ENCODE measurements around the gene HOXD10. TPM values are rescaled to one million over a fixed set of nuclear protein-coding genes. Genes with fewer than 3 reads are reported as not detected.
A peak's percentile ranks its signal among the peaks of the same experiment; 100 is the strongest.

HOXD10 gene
- total RNA-seq, 2 donors from 2014 or later = not detected

DNA sequence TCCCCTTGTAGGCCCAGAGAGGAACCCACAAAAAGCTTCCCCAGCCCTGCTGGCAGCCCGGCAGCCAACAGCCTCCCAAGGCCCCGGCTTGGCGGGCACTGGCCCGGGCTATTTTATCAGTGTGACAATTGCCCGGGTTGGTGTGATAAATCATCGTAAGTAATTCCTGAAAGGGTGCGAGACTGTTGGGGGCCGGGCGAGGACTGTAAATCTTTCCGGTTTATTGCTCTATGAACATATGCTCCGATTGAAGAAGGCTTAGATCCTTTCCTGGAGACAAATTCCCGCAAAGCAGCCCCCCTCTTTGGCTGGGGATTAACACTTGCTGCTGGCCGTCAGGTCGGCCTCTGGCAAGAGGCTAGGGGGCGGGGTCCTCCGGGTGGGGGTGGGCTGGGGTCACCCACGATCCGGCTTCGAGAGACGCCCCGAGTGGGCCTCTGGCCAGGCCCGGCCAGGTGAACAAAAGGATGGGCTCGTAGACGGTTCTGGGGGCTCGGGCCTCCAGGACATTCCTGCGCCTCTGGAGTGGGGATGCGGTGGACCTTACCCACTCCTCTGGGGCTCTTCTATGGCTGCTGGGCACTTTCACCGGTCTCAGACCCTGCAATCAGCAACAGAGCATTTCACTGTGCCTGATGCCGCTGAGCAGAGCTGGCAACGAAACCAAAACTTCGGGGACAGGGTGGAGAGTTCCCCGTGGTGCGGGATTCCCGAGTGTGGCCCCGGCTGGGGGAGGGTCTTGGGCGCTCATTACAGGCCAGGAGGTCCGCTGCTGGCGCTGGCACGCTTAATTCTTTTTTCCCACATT, 42.5 kb downstream of the HOXD10 start:
- H3K4me1 Mint-ChIP-seq = peaks cover 7% of the 10 kb centered on the region
- peak overlapping the region; percentile 63 for H3K4me3 Mint-ChIP-seq
- no peak for DNase-seq
- no peak for ATAC-seq
- peak overlapping the region; percentile 6 for H3K27ac Mint-ChIP-seq
- H3K36me3 Mint-ChIP-seq (ENCODE audit: low read depth) = peaks cover 5% of the 10 kb centered on the region
- H3K9me3 ChIP-seq (ENCODE audit: control insufficient read depth, low read length, poor library complexity, severe bottlenecking) = peaks cover 4% of the 10 kb centered on the region
- peaks cover 89% of the 10 kb centered on the region for H3K27me3 Mint-ChIP-seq

- peaks cover 4% of the 10 kb centered on the region for H3K9me3 ChIP-seq (ENCODE audit: control insufficient read depth, low read length, poor library complexity, severe bottlenecking)
- H3K36me3 Mint-ChIP-seq (ENCODE audit: low read depth) = peaks cover 5% of the 10 kb centered on the region
- peak overlapping the region; percentile 6 for H3K27ac Mint-ChIP-seq
- peaks cover 7% of the 10 kb centered on the region for H3K4me1 Mint-ChIP-seq
- no peak overlapping the region for H3K4me3 Mint-ChIP-seq
- ATAC-seq (no peak), DNase-seq (no peak)
- H3K27me3 Mint-ChIP-seq = peaks cover 89% of the 10 kb centered on the region
Measured at GRCh38 chr2:176159663-176160250, 43.2 kb downstream of the HOXD10 start.

DNA sequence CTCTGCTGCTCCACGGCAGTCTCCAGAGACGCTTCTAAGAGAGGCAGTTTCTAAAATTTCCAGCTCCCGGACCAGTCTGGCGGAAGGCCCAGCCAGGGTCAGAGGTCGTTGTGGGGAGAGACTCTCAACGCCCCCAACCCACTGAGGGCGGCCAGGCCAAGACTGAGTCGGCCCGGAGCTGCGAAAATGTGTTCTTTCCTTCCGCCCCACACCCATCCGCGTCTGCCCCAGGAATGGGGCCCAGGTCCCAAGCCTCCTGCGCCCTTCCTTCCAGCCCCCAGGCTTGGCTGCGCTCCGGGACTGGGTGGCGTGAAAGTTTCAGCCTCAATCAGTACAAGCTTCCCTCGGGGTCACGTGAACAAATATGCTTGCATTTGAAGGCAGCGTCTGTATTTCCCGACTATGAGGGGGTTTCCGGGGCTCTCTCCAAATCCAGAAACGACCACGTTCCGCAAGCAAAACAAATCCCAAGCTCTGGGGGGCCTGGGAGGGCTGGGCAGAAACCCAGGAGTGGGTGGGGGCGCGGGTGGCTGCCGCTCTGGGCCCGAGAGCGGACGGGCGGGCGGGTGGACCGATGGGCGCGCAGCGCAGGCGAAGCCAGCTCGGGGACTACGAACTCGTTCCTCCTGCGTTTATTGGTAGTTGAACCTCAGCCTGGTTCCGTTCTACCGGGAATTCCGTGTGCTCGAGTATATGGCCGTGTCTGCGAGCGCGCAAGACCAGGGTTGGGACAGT, 43.8 kb downstream of the HOXD10 start:
- Mint-ChIP-seq H3K27me3 (peaks cover 89% of the 10 kb centered on the region), H3K36me3 (ENCODE audit: low read depth) (peaks cover 5% of the 10 kb centered on the region), H3K27ac (no peak overlapping the region), H3K4me3 (no peak overlapping the region), H3K4me1 (peaks cover 7% of the 10 kb centered on the region)
- DNase-seq = no peak
- peaks cover 4% of the 10 kb centered on the region for H3K9me3 ChIP-seq (ENCODE audit: control insufficient read depth, low read length, poor library complexity, severe bottlenecking)
- no peak for ATAC-seq

DNA sequence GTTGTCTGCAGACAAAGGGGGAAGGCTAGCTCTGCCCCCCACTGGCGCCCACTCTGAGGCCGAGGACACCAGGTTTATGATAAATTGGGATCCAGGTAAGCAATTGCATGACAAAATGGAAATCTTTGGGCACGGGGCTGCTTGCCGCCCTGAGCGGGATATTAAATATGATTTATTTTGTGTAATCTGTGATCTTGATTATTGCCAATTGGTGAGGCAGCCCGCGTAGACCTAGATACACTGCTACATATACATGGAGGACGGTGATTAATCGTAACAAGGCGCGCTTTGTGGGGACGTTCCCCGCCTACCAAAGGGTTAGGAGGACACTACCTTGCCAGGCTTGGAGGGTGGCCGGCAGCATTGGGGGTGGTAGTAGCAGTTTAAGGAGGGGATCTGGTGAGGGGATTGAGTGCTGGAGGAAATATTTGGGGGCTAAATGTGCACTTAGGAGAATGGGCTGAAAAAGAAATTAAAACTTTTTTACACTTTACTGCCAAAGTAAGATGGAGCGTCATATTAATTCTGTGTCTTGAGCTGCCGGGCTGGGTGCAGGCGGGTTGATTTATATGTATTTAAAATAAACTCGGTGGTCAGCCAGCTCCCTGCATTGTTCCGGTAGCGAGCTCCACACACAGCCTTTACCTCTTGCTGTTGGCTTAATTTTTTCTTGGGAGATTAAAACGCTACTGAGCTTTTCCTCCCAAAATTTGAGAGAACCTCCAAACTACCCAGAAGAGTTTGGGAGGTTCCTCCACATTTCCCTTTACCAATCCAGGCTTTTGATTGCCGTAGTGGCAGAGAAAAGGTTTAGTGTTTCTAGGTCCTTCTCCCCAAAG, 44.6 kb downstream of the HOXD10 start:
- Mint-ChIP-seq H3K4me3 (no peak overlapping the region), H3K4me1 (peaks cover 7% of the 10 kb centered on the region), H3K27ac (no peak overlapping the region), H3K36me3 (ENCODE audit: low read depth) (peaks cover 8% of the 10 kb centered on the region), H3K27me3 (peaks cover 89% of the 10 kb centered on the region)
- ATAC-seq (no peak), DNase-seq (no peak)
- H3K9me3 ChIP-seq (ENCODE audit: control insufficient read depth, low read length, poor library complexity, severe bottlenecking) = peaks cover 4% of the 10 kb centered on the region

GRCh38 chr2:176161825-176162626, 45.4 kb downstream of the HOXD10 start:
- H3K9me3 ChIP-seq (ENCODE audit: control insufficient read depth, low read length, poor library complexity, severe bottlenecking) = peaks cover 4% of the 10 kb centered on the region
- Mint-ChIP-seq H3K27me3 (peaks cover 90% of the 10 kb centered on the region), H3K4me3 (no peak overlapping the region), H3K4me1 (peaks cover 7% of the 10 kb centered on the region), H3K27ac (no peak overlapping the region), H3K36me3 (ENCODE audit: low read depth) (peaks cover 8% of the 10 kb centered on the region)
- DNase-seq (no peak), ATAC-seq (no peak)

GRCh38 chr2:176162911-176163671, 46.5 kb downstream of the HOXD10 start:
- peaks cover 5% of the 10 kb centered on the region for H3K36me3 Mint-ChIP-seq (ENCODE audit: low read depth)
- no peak overlapping the region for H3K4me3 Mint-ChIP-seq
- DNase-seq (no peak), ATAC-seq (no peak)
- peaks cover 91% of the 10 kb centered on the region for H3K27me3 Mint-ChIP-seq
- peaks cover 4% of the 10 kb centered on the region for H3K9me3 ChIP-seq (ENCODE audit: control insufficient read depth, low read length, poor library complexity, severe bottlenecking)
- no peak overlapping the region for H3K27ac Mint-ChIP-seq
- peaks cover 2% of the 10 kb centered on the region for H3K4me1 Mint-ChIP-seq

DNA sequence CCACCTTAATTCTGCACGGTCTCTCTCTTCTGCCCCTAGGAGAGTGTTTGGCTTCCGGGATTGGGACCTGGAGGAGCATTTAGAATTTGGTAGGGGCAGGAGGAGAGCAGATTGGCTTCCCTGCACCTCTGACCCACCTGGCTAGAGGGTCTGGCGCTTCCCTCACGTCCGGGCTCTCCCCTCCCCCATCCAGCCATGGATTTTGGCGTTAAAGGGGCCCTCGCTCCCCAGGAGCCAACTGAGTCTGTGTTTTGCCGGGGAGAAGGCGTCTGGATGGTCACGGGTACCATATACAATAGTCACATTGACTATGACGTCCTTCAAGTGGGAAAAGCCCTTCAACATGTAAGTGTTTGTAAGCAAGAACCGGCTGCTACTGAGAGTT, 47.1 kb downstream of the HOXD10 start:
- peaks cover 91% of the 10 kb centered on the region for H3K27me3 Mint-ChIP-seq
- ATAC-seq = no peak
- DNase-seq = no peak
- H3K9me3 ChIP-seq (ENCODE audit: control insufficient read depth, low read length, poor library complexity, severe bottlenecking) = peaks cover 4% of the 10 kb centered on the region
- H3K27ac Mint-ChIP-seq = no peak overlapping the region
- no peaks in the 10 kb centered on the region for H3K4me1 Mint-ChIP-seq
- H3K4me3 Mint-ChIP-seq = peak overlapping the region; percentile 25
- peaks cover 3% of the 10 kb centered on the region for H3K36me3 Mint-ChIP-seq (ENCODE audit: low read depth)

- Mint-ChIP-seq H3K36me3 (ENCODE audit: low read depth) (peaks cover 3% of the 10 kb centered on the region), H3K27ac (no peak overlapping the region), H3K4me3 (peak overlapping the region; percentile 25), H3K4me1 (no peaks in the 10 kb centered on the region), H3K27me3 (peaks cover 96% of the 10 kb centered on the region)
- peaks cover 4% of the 10 kb centered on the region for H3K9me3 ChIP-seq (ENCODE audit: control insufficient read depth, low read length, poor library complexity, severe bottlenecking)
- no peak for ATAC-seq
- no peak for DNase-seq
Measured at GRCh38 chr2:176164201-176164600, 47.6 kb downstream of the HOXD10 start.

DNA sequence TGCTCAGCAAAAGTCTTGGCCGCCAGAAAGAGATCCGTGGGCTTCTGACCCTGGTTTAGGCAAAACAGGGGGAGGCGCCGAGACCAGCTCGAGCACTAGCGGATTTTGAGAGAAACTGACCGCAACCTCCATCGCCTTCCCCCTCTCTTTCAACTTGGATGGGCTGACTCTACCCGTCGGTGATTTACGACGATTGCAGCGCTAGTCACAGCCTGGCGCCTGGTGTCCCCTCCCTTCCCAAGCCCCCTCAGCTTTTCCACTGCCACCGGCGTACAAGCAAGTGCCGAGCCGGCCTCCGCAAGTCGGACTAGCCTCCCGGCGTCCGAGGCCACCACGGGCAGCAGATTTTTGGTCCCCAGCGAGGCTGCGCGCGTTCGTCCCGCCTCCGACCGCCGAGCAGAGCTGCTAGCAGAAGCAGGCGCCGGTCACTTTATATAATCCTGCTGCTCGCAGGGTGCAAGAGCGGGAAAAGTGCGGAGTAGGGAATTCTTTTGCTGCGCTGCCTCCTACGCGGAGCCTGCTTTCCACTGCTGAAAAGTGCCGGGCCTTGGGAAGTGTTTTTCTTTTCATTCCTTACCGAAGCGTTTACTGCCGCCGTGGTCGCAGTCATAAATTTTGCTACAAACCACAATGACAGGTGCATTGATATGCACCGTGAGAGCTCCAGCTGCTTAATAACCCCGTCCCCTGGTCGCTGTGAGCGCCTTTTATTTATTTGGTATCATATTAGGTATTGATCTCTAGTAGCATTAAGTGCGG, 48.2 kb downstream of the HOXD10 start:
- no peak for ATAC-seq
- DNase-seq = no peak
- H3K4me1 Mint-ChIP-seq = no peaks in the 10 kb centered on the region
- H3K27me3 Mint-ChIP-seq = peaks cover 97% of the 10 kb centered on the region
- peak overlapping the region; percentile 6 for H3K27ac Mint-ChIP-seq
- peaks cover 3% of the 10 kb centered on the region for H3K36me3 Mint-ChIP-seq (ENCODE audit: low read depth)
- H3K4me3 Mint-ChIP-seq = no peak overlapping the region
- peaks cover 4% of the 10 kb centered on the region for H3K9me3 ChIP-seq (ENCODE audit: control insufficient read depth, low read length, poor library complexity, severe bottlenecking)

- Mint-ChIP-seq H3K36me3 (ENCODE audit: low read depth) (peaks cover 3% of the 10 kb centered on the region), H3K27me3 (peaks cover 99% of the 10 kb centered on the region), H3K4me1 (no peaks in the 10 kb centered on the region), H3K4me3 (no peak overlapping the region), H3K27ac (peak overlapping the region; percentile 6)
- no peak for ATAC-seq
- peaks cover 4% of the 10 kb centered on the region for H3K9me3 ChIP-seq (ENCODE audit: control insufficient read depth, low read length, poor library complexity, severe bottlenecking)
- DNase-seq = no peak
Measured at GRCh38 chr2:176165370-176166050, 48.9 kb downstream of the HOXD10 start.

DNA sequence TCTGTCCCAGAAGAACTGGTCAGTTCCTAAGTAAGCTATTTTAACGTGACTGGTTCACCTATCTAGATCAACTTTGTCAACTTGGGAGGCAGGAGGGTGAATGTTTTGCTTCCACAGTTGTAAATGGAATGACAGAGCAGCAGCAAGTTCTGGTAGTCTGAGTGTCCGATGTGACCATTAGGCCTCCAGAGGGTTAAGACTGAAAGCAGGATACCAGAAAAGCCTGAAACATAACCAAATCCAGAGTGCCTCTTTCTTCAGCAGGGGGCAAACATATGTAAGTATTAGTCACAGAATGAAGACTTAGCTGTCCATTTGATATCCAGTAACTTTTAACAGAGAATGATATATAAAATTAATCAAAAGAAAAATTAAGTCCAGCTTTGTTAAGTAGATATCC, 49.7 kb downstream of the HOXD10 start:
- Mint-ChIP-seq H3K4me3 (no peak overlapping the region), H3K36me3 (ENCODE audit: low read depth) (peaks cover 3% of the 10 kb centered on the region), H3K4me1 (no peaks in the 10 kb centered on the region), H3K27ac (no peak overlapping the region), H3K27me3 (peaks cover 99% of the 10 kb centered on the region)
- no peak for DNase-seq
- H3K9me3 ChIP-seq (ENCODE audit: control insufficient read depth, low read length, poor library complexity, severe bottlenecking) = peaks cover 4% of the 10 kb centered on the region
- ATAC-seq = no peak
